Panc1 (cell line): ENCODE data around the gene STX12. TPM values are rescaled to one million over a fixed set of nuclear protein-coding genes. Genes with fewer than 3 reads are reported as not detected.
A peak's percentile ranks its signal among the peaks of the same experiment; 100 is the strongest.

Experiments
- ATAC-seq: fragments of 200-7000 bp; cut with Tn5 transposase; 2 replicates; pipeline ENCODE4 v1.9.1; 2020; ENCODE audit warnings: mild to moderate bottlenecking, moderate library complexity
- BruUV-seq: library from RNA; stranded (reverse); fragments of 400-500 nt; replicated peaks from 2 replicates; lab custom pipeline; 2021; lab: Mats Ljungman, UMichigan
- CTCF ChIA-PET: fragments of 300-600 bp; sonication (Branson Sonifier 250); formaldehyde crosslinking; loops from one replicate; lab custom pipeline; 2022; ENCODE audit warnings: antibody characterized with exemption; lab: Charles Lee
- POLR2A ChIA-PET: fragments of 300-600 bp; sonication (Branson Sonifier 250); formaldehyde crosslinking; loops from one replicate; lab custom pipeline; 2022; ENCODE audit warnings: antibody characterized with exemption; lab: Charles Lee
- DNase-seq: peaks from one replicate; pipeline ENCODE4 v3.0.0-alpha.2; 2010; ENCODE audit warnings: low read depth, low spot score
- H3K27ac ChIP-seq: 2 replicates; pipeline ENCODE4 v1.5.1; 2011; ENCODE audit warnings: mild to moderate bottlenecking, low read length, inconsistent platforms
- H3K27me3 ChIP-seq: fragments of 200-500 bp; sonication (Bioruptor generic); 2 replicates; pipeline ENCODE4 v1.6.0; 2014; ENCODE audit warnings: low read length, inconsistent platforms; ENCODE audit not compliant: control insufficient read depth, insufficient read depth
- H3K36me3 ChIP-seq: fragments of 200-500 bp; sonication (Bioruptor generic); 2 replicates; pipeline ENCODE4 v1.5.1; 2014; ENCODE audit warnings: inconsistent platforms, mild to moderate bottlenecking, low read length, moderate library complexity; ENCODE audit not compliant: control insufficient read depth, insufficient read depth
- H3K4me1 ChIP-seq: 2 replicates; pipeline ENCODE4 v1.5.1; 2011; ENCODE audit warnings: inconsistent platforms, mild to moderate bottlenecking, low read length, moderate library complexity; ENCODE audit not compliant: control insufficient read depth, insufficient read depth
- H3K4me3 ChIP-seq, 2 experiments: 2 replicates each; pipeline ENCODE4 v1.5.1; 2011 to 2012; ENCODE audit warnings: low read depth in 2 of 2, low read length in 2 of 2, mild to moderate bottlenecking in 2 of 2, inconsistent platforms in 1 of 2, moderate library complexity in 1 of 2
- H3K9me3 ChIP-seq: fragments of 200-500 bp; sonication (Bioruptor generic); 2 replicates; pipeline ENCODE4 v1.5.1; 2014; ENCODE audit warnings: low read depth, mild to moderate bottlenecking, inconsistent platforms, low read length, moderate library complexity; ENCODE audit not compliant: control insufficient read depth, insufficient read depth
- CTCF ChIP-seq: fragments of 450-650 bp; IDR thresholded peaks from 2 replicates; pipeline ENCODE4 v1.5.1; 2017; ENCODE audit warnings: mild to moderate bottlenecking
- POLR2AphosphoS5 ChIP-seq: IDR thresholded peaks from 2 replicates; pipeline ENCODE4 v1.6.1; 2012; ENCODE audit warnings: mild to moderate bottlenecking, low read depth, low read length, moderate library complexity
- REST ChIP-seq, 2 experiments: IDR thresholded peaks; 2 replicates each; pipeline ENCODE4 v1.6.1; 2011 to 2012; ENCODE audit warnings: low read depth in 2 of 2, control low read depth in 1 of 2, low read length in 1 of 2, mild to moderate bottlenecking in 1 of 2, moderate library complexity in 1 of 2; ENCODE audit not compliant: insufficient read depth in 1 of 2
- SIN3A ChIP-seq: IDR thresholded peaks from 2 replicates; pipeline ENCODE4 v1.6.1; 2012; ENCODE audit warnings: low read depth, mild to moderate bottlenecking, low read length, moderate library complexity, borderline replicate concordance; ENCODE audit not compliant: insufficient read depth
- TCF7L2 ChIP-seq: IDR thresholded peaks from 2 replicates; pipeline ENCODE4 v1.6.1; 2011; ENCODE audit warnings: mild to moderate bottlenecking, low read depth, low read length, inconsistent platforms
- in situ Hi-C: cut with HindIII; loops from 2 replicates; pipeline ENCODE4 v1.10.0; 2016; ENCODE audit warnings: low sequenced_read_pairs, low pct_unique_long_range_greater_than_20kb
- intact Hi-C: fragments of 100-400 bp; cut with micrococcal nuclease; formaldehyde crosslinking; loops from one replicate; pipeline ENCODE4 v1.10.0; 2022; ENCODE audit not compliant: unreplicated experiment
- total RNA-seq: library from RNA; stranded (reverse); gene quantifications from one replicate; pipeline ENCODE4 v1.2.1, GENCODE V29; 2021; ENCODE audit not compliant: unreplicated experiment

STX12 gene
- total RNA-seq, 1 experiment from 2014 or later: 25.3 TPM

GRCh38 chr1:27725374-27726172, 47.4 kb upstream of the STX12 start, which contains the start of gene FAM76A:
Gene FAM76A (plus strand): TSS chr1:27725961. CDS start chr1:27726081, 120 bp downstream.
- H3K36me3 ChIP-seq: no peaks in the 10 kb centered on the region; the same call in 1 of the 2 replicates
- peak within 1 kb of the TSS; percentile 90 for H3K27ac ChIP-seq
- intact Hi-C loops (loop anchor here (1.0 kb wide), 1 partner anchor 53 kb away; the partner anchor contains the start of gene IFI6), in situ Hi-C loops (no loop called here)
- BruUV-seq: no TSS peak
- no peaks in the 10 kb centered on the region for H3K9me3 ChIP-seq
- TF ChIP-seq REST (IDR thresholded peaks at IDR 0.05; ENCODE audit: insufficient read depth in 1 of 2, low read depth in 2 of 2, low read length in 1 of 2): 0 out of 4 replicates have a peak, but pooled peaks of 1 of the 2 experiments have one; percentile 12
- no peak; the same call in 1 of the 2 replicates for TF ChIP-seq TCF7L2
- TF ChIP-seq CTCF: peak; percentile 84
- TF ChIP-seq SIN3A: peak; percentile 94; the same call in 1 of the 2 replicates
- TF ChIP-seq POLR2AphosphoS5: peak; percentile 47; the same call in 1 of the 2 replicates
- ATAC-seq: peak; percentile 97
- POLR2A ChIA-PET: interaction anchor here (0.5 to 1.3 kb wide), 5 partner anchors 24 to 147 kb away, joined by 4 to 7 read pairs (median 4); partner anchors contain the start of genes PPP1R8, STX12 and THEMIS2
- H3K4me1 ChIP-seq: peaks cover 11% of the 10 kb centered on the region; the same call in 1 of the 2 replicates
- CTCF ChIA-PET: interaction anchor here (0.6 to 1.7 kb wide), 10 partner anchors 16 to 509 kb away, joined by 3 to 11 read pairs (median 4); partner anchors contain the start of genes IFI6 and STX12
- DNase-seq: peak; percentile 97
- H3K27me3 ChIP-seq: no peaks in the 10 kb centered on the region
- H3K4me3 ChIP-seq: peak within 1 kb of the TSS; percentile 73 to 90

GRCh38 chr1:27726173-27727044, 46.6 kb upstream of the STX12 start:
- Histone ChIP-seq H3K4me1 (peaks cover 11% of the 10 kb centered on the region; the same call in 1 of the 2 replicates), H3K4me3 (peak overlapping the region; percentile 73 to 90), H3K36me3 (no peaks in the 10 kb centered on the region; the same call in 1 of the 2 replicates), H3K27me3 (no peaks in the 10 kb centered on the region), H3K27ac (peak overlapping the region; percentile 88), H3K9me3 (no peaks in the 10 kb centered on the region)
- TF ChIP-seq SIN3A (0 out of 2 replicates have a peak, but pooled peaks have one; percentile 72), POLR2AphosphoS5 (no peak), CTCF (no peak)
- ATAC-seq (peak; percentile 50), DNase-seq (no peak)
- ChIA-PET CTCF (interaction anchor here (0.6 to 1.7 kb wide), 6 partner anchors 15 to 63 kb away, joined by 3 to 11 read pairs (median 4); partner anchors contain the start of gene IFI6), POLR2A (interaction anchor here (0.5 to 1.3 kb wide), 4 partner anchors 25 to 146 kb away, joined by 4 to 7 read pairs (median 4); partner anchors contain the start of genes STX12 and THEMIS2)
- TSS peak; percentile 86 for BruUV-seq
- in situ Hi-C loops (no loop called here), intact Hi-C loops (no loop called here)
